ENCODE results near the gene GNB4. TPM values are rescaled to one million over a fixed set of nuclear protein-coding genes. Genes with fewer than 3 reads are reported as not detected.

The GNB4 gene
- total and polyA plus RNA-seq, 10 donors: 5.5 to 47.5 (median 41.5) TPM

DNA sequence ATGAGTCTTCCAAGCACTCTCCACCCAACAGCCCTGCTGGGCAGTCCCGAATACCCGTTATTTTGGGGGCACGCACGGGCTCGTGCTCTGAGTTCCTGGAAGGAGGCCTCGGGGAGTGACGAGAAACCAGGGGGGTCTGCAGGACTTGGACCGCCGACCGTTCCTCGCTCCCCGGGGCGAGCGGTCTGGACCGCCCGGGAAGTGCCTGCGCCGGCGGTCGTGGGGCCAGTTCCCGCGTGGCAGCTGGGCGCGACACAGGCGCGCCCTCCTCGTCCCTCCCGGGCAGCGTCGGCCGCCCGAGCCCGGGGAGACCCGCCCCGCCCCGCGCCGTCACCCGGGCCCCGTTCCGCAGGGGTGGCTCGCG is 387 bp downstream of the GNB4 start:
- WGBS, 5 donors: 0 to 2% (median 0%) methylated on average over 20 to 43 of the region's 43 CpGs
- Histone ChIP-seq H3K27ac (peak overlapping the region; percentile 83 to 98 (median 96)), H3K27me3 (replicated peaks in 1 of 7) (peaks cover 0 to 19% (median 0%) of the 10 kb centered on the region in 7 donors), H3K9me3 (no peaks in the 10 kb centered on the region), H3K4me3 (peak overlapping the region; percentile 52 to 87 (median 70)), H3K36me3 (no peaks in the 10 kb centered on the region), H3K4me1 (peaks cover 5 to 59% (median 34%) of the 10 kb centered on the region in 6 donors)
- TF ChIP-seq, protein P1, sequence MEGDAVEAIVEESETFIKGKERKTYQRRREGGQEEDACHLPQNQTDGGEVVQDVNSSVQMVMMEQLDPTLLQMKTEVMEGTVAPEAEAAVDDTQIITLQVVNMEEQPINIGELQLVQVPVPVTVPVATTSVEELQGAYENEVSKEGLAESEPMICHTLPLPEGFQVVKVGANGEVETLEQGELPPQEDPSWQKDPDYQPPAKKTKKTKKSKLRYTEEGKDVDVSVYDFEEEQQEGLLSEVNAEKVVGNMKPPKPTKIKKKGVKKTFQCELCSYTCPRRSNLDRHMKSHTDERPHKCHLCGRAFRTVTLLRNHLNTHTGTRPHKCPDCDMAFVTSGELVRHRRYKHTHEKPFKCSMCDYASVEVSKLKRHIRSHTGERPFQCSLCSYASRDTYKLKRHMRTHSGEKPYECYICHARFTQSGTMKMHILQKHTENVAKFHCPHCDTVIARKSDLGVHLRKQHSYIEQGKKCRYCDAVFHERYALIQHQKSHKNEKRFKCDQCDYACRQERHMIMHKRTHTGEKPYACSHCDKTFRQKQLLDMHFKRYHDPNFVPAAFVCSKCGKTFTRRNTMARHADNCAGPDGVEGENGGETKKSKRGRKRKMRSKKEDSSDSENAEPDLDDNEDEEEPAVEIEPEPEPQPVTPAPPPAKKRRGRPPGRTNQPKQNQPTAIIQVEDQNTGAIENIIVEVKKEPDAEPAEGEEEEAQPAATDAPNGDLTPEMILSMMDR (IDR thresholded peaks at IDR 0.05 in 8 of 11, conservative IDR thresholded peaks at IDR 0.05 in 3 of 11): no peak
- TF ChIP-seq POLR2A (IDR thresholded peaks at IDR 0.05): no peak
- intact Hi-C loops (cut with DNase I; ENCODE audit: low total_unique reads): no loop called here
- no peak for DNase-seq

DNA sequence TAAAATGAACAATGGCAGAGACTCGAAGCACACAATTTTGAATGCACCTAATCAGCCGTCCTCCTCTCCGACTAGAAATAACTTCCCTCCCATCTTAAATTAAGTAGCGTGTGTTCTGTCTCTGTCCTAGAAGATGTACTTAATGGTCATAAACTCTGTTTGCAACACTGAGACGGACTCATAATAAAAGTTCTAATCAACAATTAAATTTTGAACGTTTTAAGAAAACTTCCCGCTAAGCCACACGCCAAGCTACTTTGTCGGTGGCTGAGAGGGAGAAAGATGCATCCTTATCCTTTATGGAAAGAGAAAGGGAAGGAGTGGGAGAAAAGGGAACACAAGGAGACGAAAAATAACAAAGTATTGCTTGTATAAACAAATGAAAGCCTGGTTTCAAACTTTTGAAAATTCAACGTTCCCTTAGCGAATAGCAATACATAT is 989 bp downstream of the GNB4 start:
- TF ChIP-seq POLR2A (IDR thresholded peaks at IDR 0.05) (no peak), POLR2AphosphoS5 (IDR thresholded peaks at IDR 0.05) (no peak)
- TF ChIP-seq, protein P1 (IDR thresholded peaks at IDR 0.05 in 8 of 11, conservative IDR thresholded peaks at IDR 0.05 in 3 of 11): no peak
- peak overlapping the region; percentile 52 to 87 (median 70) for H3K4me3 ChIP-seq
- WGBS, 5 donors: 2 to 11% (median 5%) methylated on average over 12 of the region's 12 CpGs
- H3K27me3 ChIP-seq (replicated peaks in 1 of 7): peaks cover 0 to 19% (median 0%) of the 10 kb centered on the region in 7 donors
- no peak for DNase-seq
- no peaks in the 10 kb centered on the region for H3K9me3 ChIP-seq
- intact Hi-C loops (cut with DNase I; ENCODE audit: low total_unique reads): no loop called here
- peak overlapping the region in 7 of 8 donors; percentile 94 to 98 (median 97) for H3K27ac ChIP-seq
- no peaks in the 10 kb centered on the region for H3K36me3 ChIP-seq
- H3K4me1 ChIP-seq: peaks cover 5 to 65% (median 37%) of the 10 kb centered on the region in 6 donors

DNA sequence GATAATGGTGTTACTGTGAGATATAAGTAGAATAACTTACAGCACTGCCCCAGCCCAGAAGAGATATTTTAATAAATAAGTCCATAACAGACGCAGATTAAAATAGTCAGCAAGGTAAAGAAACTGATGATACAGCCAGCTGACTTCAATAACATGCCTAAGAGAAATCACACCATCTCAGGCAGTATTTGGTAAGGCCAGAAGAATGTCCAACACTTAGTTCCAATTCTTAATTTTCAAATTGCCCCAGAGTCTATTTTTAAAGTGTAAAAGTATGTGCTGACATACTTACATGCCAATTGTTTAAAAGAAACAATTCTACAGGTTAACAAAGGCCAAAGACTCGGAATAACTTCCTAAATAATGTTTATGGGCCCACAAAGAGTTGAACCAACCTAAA is 1.6 kb downstream of the GNB4 start:
- peak overlapping the region in 6 of 8 donors; percentile 53 to 87 (median 72) for H3K4me3 ChIP-seq
- TF ChIP-seq POLR2A (IDR thresholded peaks at IDR 0.05): no peak
- no peak for TF ChIP-seq POLR2AphosphoS5 (IDR thresholded peaks at IDR 0.05)
- TF ChIP-seq, protein P1 (IDR thresholded peaks at IDR 0.05 in 8 of 11, conservative IDR thresholded peaks at IDR 0.05 in 3 of 11): no peak
- no peaks in the 10 kb centered on the region for H3K9me3 ChIP-seq
- H3K4me1 ChIP-seq: peaks cover 5 to 71% (median 37%) of the 10 kb centered on the region in 6 donors
- 36 to 45% (median 41%) methylated on average over 2 of the region's 2 CpGs for whole genome bisulfite sequencing, 5 donors
- no peak for DNase-seq
- peak overlapping the region in 7 of 8 donors; percentile 94 to 98 (median 97) for H3K27ac ChIP-seq
- intact Hi-C loops (cut with DNase I; ENCODE audit: low total_unique reads): loop anchor here (10.0 kb wide), 1 partner anchor 105 kb away; no protein-coding TSS in a partner anchor
- peaks cover 0 to 19% (median 0%) of the 10 kb centered on the region in 7 donors for H3K27me3 ChIP-seq (replicated peaks in 1 of 7)
- no peaks in the 10 kb centered on the region for H3K36me3 ChIP-seq

DNA sequence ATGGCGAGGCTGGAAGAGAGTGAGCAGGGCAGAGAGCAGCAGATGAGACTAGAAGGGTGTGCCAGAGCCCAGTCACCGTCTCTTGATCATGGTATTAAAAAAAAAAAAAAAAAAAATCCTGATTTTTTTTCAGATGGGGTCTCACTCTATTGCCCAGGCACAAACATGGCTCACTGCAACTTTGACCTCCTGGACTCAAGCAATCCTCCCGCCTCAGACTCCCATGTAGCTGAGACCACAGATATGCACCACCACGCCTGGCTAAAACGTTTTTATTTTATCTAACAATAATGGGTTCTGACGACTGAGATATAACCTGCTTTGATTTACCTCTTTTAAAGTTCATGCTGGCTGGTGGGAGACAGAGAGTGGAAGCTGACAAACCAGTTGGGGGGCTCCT is 4.0 kb downstream of the GNB4 start:
- Histone ChIP-seq H3K27me3 (replicated peaks in 1 of 7) (peaks cover 0 to 19% (median 0%) of the 10 kb centered on the region in 7 donors), H3K4me1 (peaks cover 5 to 87% (median 34%) of the 10 kb centered on the region in 6 donors), H3K36me3 (peaks cover 0 to 11% (median 0%) of the 10 kb centered on the region in 6 donors), H3K9me3 (no peaks in the 10 kb centered on the region), H3K4me3 (no peak overlapping the region), H3K27ac (no peak overlapping the region)
- no peak for DNase-seq
- 84 to 91% (median 87%) methylated on average over 6 of the region's 6 CpGs for WGBS, 5 donors
- intact Hi-C loops (cut with DNase I; ENCODE audit: low total_unique reads): loop anchor here (10.0 kb wide), 1 partner anchor 108 kb away; no protein-coding TSS in a partner anchor
- no peak for TF ChIP-seq POLR2A (IDR thresholded peaks at IDR 0.05)
- TF ChIP-seq POLR2AphosphoS5 (IDR thresholded peaks at IDR 0.05): no peak
